NT2/D1 (cell line): Measurements from ENCODE around the gene SIRT2.

Source experiments
- SUZ12 ChIP-seq: IDR thresholded peaks from 2 replicates; pipeline ENCODE4 v1.6.1; 2011; ENCODE audit not compliant: insufficient read length, insufficient read depth; ENCODE audit errors: extremely low read depth
- YY1 ChIP-seq: IDR thresholded peaks from 2 replicates; pipeline ENCODE4 v1.6.1; 2011; ENCODE audit not compliant: insufficient read length, insufficient read depth
- ZNF274 ChIP-seq: IDR thresholded peaks from 2 replicates; pipeline ENCODE4 v1.6.1; 2011; ENCODE audit warnings: mild to moderate bottlenecking, low read depth, low read length

DNA sequence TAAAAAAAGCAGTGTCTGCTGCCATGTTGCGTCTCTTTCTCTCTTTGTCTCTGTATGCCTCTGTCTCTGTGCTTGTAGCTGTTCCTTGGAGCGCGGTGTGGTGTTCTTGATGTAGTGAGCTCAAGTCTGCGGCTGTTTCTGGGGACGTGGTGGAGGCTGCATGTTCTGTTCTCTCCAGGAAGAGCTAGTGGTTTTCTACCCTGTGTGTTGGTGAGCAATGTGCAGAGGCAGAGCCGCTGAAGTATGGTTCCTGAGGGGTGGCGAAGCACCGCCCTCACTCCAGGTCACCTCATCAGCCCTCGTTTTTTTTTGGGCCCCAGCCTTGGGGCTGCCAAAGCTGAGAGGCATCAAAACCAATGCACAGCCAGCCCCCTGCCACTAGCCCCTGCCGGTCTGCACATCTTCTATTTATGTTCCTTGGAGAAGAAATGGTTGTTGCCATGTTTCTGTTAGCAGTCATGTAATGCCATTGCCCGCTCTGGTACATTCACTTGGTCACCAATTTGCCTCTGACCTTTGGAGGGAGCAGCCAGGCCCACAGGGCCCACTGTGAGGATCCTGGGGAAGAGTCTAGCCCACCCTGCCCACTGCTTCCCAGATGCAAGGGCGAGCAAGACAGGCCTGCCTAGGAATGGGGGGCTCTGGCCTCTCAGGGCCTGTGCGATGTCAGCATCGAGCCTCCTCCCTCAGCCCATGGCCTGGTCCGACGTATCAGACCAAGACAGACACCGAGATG is 56.8 kb downstream of the SIRT2 start:
- no peak for TF ChIP-seq ZNF274
- no peak for TF ChIP-seq SUZ12
- TF ChIP-seq YY1: no peak
